Measurements from ENCODE around the gene PLAA. TPM values are rescaled to one million over a fixed set of nuclear protein-coding genes. Genes with fewer than 3 reads are reported as not detected.

PLAA gene
- total RNA-seq, 2 experiments from 2014 or later, result 32.2 to 32.3 TPM

GRCh38 chr9:26954050-26954508 is 7.0 kb upstream of the PLAA start:
- peak overlapping the region; percentile 60 for H3K27ac Mint-ChIP-seq
- H3K4me1 Mint-ChIP-seq (ENCODE audit: low read depth), result peaks cover 31% of the 10 kb centered on the region
- DNase-seq, result no peak
- peaks cover under 1% of the 10 kb centered on the region for H3K27me3 Mint-ChIP-seq
- no peak overlapping the region for H3K4me3 Mint-ChIP-seq
- intact Hi-C loops (cut with micrococcal nuclease), result no loop called here
- no peaks in the 10 kb centered on the region for H3K36me3 Mint-ChIP-seq
- H3K9me3 Mint-ChIP-seq, result no peaks in the 10 kb centered on the region
- ChIA-PET POLR2A (interaction anchor here (2.8 kb wide), 1 partner anchor 61 kb away, joined by 13 read pairs; the partner anchor contains the start of gene CAAP1), CTCF (no interaction called here)

DNA sequence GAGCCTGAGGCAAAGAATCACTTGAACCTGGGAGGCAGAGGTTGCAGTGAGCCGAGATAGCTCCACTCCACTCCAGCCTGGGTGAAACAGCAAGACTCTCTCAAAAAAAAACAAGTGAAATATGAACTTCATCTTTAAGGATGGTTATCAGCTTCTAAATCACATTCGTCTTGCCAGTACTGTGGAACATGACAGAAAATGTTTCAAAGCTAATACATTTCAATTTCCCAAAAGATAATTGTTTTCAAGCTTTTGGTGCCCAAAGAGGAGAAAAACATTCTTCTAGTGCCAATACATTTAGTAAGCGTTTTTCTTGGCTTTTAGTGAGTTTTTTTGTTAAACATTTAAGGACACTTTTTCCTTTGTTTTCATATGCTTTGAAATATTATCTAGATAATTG is 4.8 kb upstream of the PLAA start:
- Mint-ChIP-seq H3K27me3 (peaks cover 5% of the 10 kb centered on the region), H3K27ac (no peak overlapping the region)
- CTCF ChIA-PET, result no interaction called here

DNA sequence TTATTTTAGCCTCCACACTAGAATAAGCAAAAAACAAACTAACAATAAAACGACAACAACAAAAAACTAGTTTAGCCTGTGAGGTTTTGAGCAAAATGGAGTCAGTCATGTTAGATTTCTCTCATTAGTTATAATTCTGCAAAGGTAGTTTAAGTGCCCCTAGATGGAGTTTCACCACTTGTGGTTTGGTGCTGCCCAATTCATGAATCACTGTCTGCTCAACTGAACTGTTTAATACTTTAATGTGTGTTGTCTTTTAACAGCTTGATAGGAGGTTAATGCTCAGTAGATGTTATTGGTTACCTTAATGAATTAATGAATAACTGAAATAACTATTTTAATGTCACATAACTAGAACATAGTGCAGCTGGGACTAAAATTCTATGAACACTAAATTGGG is 3.5 kb upstream of the PLAA start:
- no peak overlapping the region for H3K27ac Mint-ChIP-seq
- DNase-seq, result no peak
- no peaks in the 10 kb centered on the region for H3K9me3 Mint-ChIP-seq
- H3K4me1 Mint-ChIP-seq (ENCODE audit: low read depth), result peaks cover 34% of the 10 kb centered on the region
- no peak overlapping the region for H3K4me3 Mint-ChIP-seq
- peaks cover 3% of the 10 kb centered on the region for H3K36me3 Mint-ChIP-seq
- intact Hi-C loops (cut with micrococcal nuclease), result no loop called here
- POLR2A ChIA-PET, result no interaction called here
- peaks cover 5% of the 10 kb centered on the region for H3K27me3 Mint-ChIP-seq
- CTCF ChIA-PET, result no interaction called here

More for the DNA sequence above, 4.8 kb upstream of the PLAA start:
- Mint-ChIP-seq H3K4me3 (no peak overlapping the region), H3K36me3 (no peaks in the 10 kb centered on the region), H3K9me3 (no peaks in the 10 kb centered on the region), H3K4me1 (ENCODE audit: low read depth) (peaks cover 36% of the 10 kb centered on the region)
- no peak for DNase-seq
- intact Hi-C loops (cut with micrococcal nuclease), result no loop called here
- POLR2A ChIA-PET, result no interaction called here

DNA sequence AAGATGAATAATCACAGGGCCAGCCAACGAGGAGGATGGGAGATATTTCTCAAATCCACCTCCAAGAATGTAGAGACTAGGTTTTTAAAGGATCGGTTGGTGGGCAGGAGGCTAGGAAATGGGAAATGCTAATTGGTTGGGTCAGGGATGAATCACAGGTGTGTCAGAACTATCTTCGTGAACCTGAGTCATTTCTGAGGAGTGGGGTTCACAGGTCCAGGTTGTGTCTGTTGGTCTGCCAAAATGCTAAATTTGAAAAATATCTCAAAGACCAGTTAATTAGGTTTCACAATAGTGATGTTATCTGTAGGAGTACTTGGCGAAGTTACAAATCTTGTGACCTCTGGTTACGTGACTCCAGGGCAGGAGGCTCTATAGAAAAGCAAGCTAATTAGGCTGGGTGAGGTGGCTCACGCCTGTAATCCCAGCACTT is 2.6 kb upstream of the PLAA start:
- Mint-ChIP-seq H3K27ac (no peak overlapping the region), H3K27me3 (peaks cover 5% of the 10 kb centered on the region), H3K9me3 (no peaks in the 10 kb centered on the region), H3K4me1 (ENCODE audit: low read depth) (peaks cover 35% of the 10 kb centered on the region), H3K4me3 (no peak overlapping the region), H3K36me3 (peaks cover 3% of the 10 kb centered on the region)
- CTCF ChIA-PET, result no interaction called here
- POLR2A ChIA-PET, result no interaction called here
- intact Hi-C loops (cut with micrococcal nuclease), result no loop called here
- DNase-seq, result no peak

- no peaks in the 10 kb centered on the region for H3K9me3 Mint-ChIP-seq
- H3K27ac Mint-ChIP-seq, result peak overlapping the region; percentile 98
- DNase-seq, result peak; percentile 75
- H3K4me3 Mint-ChIP-seq, result peak overlapping the region; percentile 90
- H3K36me3 Mint-ChIP-seq, result peaks cover 14% of the 10 kb centered on the region
- ChIA-PET POLR2A (interaction anchor here (1.4 to 2.2 kb wide), 3 partner anchors 8 to 55 kb away, joined by 3 to 25 read pairs (median 20); partner anchors contain the start of genes CAAP1 and IFT74), CTCF (interaction anchor here (1.6 kb wide), 1 partner anchor 56 kb away, joined by 5 read pairs; the partner anchor contains the start of gene CAAP1)
- intact Hi-C loops (cut with micrococcal nuclease), result loop anchor here (1.0 to 2.0 kb wide), 3 partner anchors 9 to 625 kb away; partner anchors contain the start of genes C9orf72, CAAP1 and IFT74
- peaks cover 5% of the 10 kb centered on the region for H3K27me3 Mint-ChIP-seq
- H3K4me1 Mint-ChIP-seq (ENCODE audit: low read depth), result peaks cover 43% of the 10 kb centered on the region
These were observed 694 bp upstream of the PLAA start for GRCh38 chr9:26947736-26948135.

DNA sequence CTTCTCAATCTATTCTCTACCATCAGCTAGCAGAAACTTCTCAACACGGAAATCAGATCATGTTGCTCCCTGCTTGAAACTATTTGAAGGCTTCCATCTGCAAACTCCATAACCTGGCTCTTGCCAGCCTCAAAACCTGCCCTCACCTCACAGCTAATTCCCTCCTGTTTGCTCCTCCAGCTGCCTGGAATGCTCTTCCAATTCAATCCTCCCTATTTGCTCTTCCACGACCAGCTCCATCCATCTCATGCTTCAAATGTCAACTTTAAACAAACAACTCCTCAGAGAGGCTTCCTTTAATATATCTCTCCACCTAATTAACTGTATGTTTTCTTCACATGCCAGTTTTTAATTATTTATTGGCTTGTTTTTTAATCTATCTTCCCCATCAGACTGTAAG is 1.5 kb downstream of the PLAA start:
- POLR2A ChIA-PET, result no interaction called here
- intact Hi-C loops (cut with micrococcal nuclease), result no loop called here
- CTCF ChIA-PET, result interaction anchor here (1.2 kb wide), 1 partner anchor 54 kb away, joined by 5 read pairs; no protein-coding TSS in a partner anchor
- DNase-seq, result no peak
- Mint-ChIP-seq H3K27me3 (peaks cover 5% of the 10 kb centered on the region), H3K4me3 (peak overlapping the region; percentile 90), H3K36me3 (peaks cover 17% of the 10 kb centered on the region), H3K4me1 (ENCODE audit: low read depth) (peaks cover 59% of the 10 kb centered on the region), H3K9me3 (no peaks in the 10 kb centered on the region), H3K27ac (peak overlapping the region; percentile 26)

DNA sequence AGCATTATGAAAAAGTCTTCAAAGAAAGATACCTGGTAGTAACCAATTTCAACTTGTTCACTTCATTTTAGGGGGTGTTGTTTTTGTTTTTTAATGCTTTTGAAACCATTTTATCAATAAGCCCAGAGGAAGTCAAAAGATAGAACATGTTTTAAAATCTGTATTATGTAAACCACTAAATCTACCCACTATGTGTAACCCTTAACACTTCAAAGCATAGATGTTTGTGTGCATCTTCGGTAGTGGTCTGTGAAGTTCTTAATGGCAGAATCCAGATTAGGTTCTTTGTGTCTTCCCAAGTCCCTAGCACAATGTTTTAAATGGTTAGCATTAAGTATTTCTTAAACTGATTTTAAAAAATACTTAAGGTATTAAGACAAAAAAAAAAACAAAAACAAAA is 6.3 kb downstream of the PLAA start:
- H3K27me3 Mint-ChIP-seq, result no peaks in the 10 kb centered on the region
- H3K4me1 Mint-ChIP-seq (ENCODE audit: low read depth), result peaks cover 74% of the 10 kb centered on the region
- intact Hi-C loops (cut with micrococcal nuclease), result no loop called here
- no peak overlapping the region for H3K4me3 Mint-ChIP-seq
- H3K27ac Mint-ChIP-seq, result no peak overlapping the region
- peaks cover 32% of the 10 kb centered on the region for H3K36me3 Mint-ChIP-seq
- CTCF ChIA-PET, result no interaction called here
- POLR2A ChIA-PET, result no interaction called here
- H3K9me3 Mint-ChIP-seq, result peaks cover 9% of the 10 kb centered on the region
- DNase-seq, result no peak

GRCh38 chr9:26939955-26940711 is 6.9 kb downstream of the PLAA start:
- POLR2A ChIA-PET, result no interaction called here
- H3K9me3 Mint-ChIP-seq, result peaks cover 9% of the 10 kb centered on the region
- CTCF ChIA-PET, result no interaction called here
- peaks cover 68% of the 10 kb centered on the region for H3K4me1 Mint-ChIP-seq (ENCODE audit: low read depth)
- no peak overlapping the region for H3K27ac Mint-ChIP-seq
- intact Hi-C loops (cut with micrococcal nuclease), result no loop called here
- no peak overlapping the region for H3K4me3 Mint-ChIP-seq
- DNase-seq, result no peak
- no peaks in the 10 kb centered on the region for H3K27me3 Mint-ChIP-seq
- H3K36me3 Mint-ChIP-seq, result peaks cover 32% of the 10 kb centered on the region

DNA sequence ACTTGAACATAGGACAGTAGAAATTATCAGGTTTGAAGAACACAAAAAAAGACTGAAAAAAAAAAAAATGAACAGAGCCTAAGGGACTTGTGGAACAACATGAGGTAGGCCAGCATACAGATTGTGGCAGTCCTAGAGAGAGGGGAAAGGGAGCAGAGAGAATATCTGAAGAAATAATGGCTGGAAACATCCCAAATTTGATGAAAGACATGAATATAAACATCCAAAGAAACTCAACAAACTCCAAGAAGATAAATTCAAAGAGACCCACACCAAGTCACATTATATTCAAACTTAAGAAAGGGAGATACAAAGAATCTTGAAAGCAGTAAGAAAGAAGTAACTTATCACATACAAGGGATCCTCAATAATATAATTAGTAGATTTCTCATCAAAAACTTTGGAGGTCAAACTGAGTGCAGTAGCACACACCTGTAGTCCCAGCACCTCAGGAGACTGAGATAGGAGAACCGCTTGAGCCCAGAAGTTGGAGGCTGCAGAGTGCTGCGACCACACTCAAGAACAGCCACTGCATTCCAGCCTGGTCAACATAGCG is 9.1 kb downstream of the PLAA start:
- peaks cover 9% of the 10 kb centered on the region for H3K9me3 Mint-ChIP-seq
- ChIA-PET POLR2A (no interaction called here), CTCF (no interaction called here)
- DNase-seq, result no peak
- no peak overlapping the region for H3K27ac Mint-ChIP-seq
- intact Hi-C loops (cut with micrococcal nuclease), result no loop called here
- no peaks in the 10 kb centered on the region for H3K27me3 Mint-ChIP-seq
- peaks cover 48% of the 10 kb centered on the region for H3K4me1 Mint-ChIP-seq (ENCODE audit: low read depth)
- H3K4me3 Mint-ChIP-seq, result no peak overlapping the region
- peaks cover 23% of the 10 kb centered on the region for H3K36me3 Mint-ChIP-seq

DNA sequence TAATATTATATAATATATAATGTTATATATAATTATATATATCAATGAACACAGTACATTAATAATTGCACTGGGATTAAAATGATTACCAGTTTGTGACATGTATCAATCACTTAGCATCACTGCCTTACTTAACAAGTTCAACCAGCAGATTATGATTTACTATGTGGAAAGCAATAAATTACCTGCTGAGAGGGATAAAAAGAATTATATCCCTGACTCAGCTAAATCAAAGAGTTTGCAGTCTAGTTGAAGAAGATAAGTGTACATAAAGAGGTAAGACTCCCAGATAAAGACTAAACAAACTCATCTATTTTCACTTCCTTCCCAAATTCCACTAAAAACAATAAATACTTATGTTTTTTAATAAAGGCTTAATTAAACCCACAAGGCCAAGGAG is 11.2 kb downstream of the PLAA start:
- POLR2A ChIA-PET, result no interaction called here
- Mint-ChIP-seq H3K36me3 (peaks cover 25% of the 10 kb centered on the region), H3K4me3 (no peak overlapping the region), H3K27me3 (no peaks in the 10 kb centered on the region), H3K9me3 (peaks cover 9% of the 10 kb centered on the region), H3K4me1 (ENCODE audit: low read depth) (peaks cover 35% of the 10 kb centered on the region), H3K27ac (no peak overlapping the region)
- no peak for DNase-seq
- CTCF ChIA-PET, result no interaction called here
- intact Hi-C loops (cut with micrococcal nuclease), result no loop called here

GRCh38 chr9:26928902-26929495 is 18.0 kb downstream of the PLAA start:
- CTCF ChIA-PET, result no interaction called here
- Mint-ChIP-seq H3K27me3 (no peaks in the 10 kb centered on the region), H3K4me1 (ENCODE audit: low read depth) (no peaks in the 10 kb centered on the region), H3K4me3 (no peak overlapping the region), H3K36me3 (peaks cover 35% of the 10 kb centered on the region), H3K27ac (no peak overlapping the region), H3K9me3 (no peaks in the 10 kb centered on the region)
- intact Hi-C loops (cut with micrococcal nuclease), result no loop called here
- POLR2A ChIA-PET, result interaction anchor here (0.6 to 1.4 kb wide), 2 partner anchors 18 to 1311 kb away, joined by 3 to 4 read pairs; partner anchors contain the start of gene PLAA
- DNase-seq, result no peak

GRCh38 chr9:26925609-26926008 is 21.4 kb downstream of the PLAA start:
- Mint-ChIP-seq H3K4me1 (ENCODE audit: low read depth) (no peaks in the 10 kb centered on the region), H3K27ac (no peak overlapping the region), H3K36me3 (peaks cover 50% of the 10 kb centered on the region), H3K27me3 (no peaks in the 10 kb centered on the region), H3K4me3 (no peak overlapping the region), H3K9me3 (no peaks in the 10 kb centered on the region)
- intact Hi-C loops (cut with micrococcal nuclease), result no loop called here
- ChIA-PET CTCF (no interaction called here), POLR2A (no interaction called here)
- no peak for DNase-seq
